Lung microvascular endothelial cell (primary cell): ENCODE measurements around the gene RAPGEF2. TPM values are rescaled to one million over a fixed set of nuclear protein-coding genes. Genes with fewer than 3 reads are reported as not detected.

Source experiments
- DNase-seq, 2 donors: peaks; one replicate each; pipeline versions ENCODE4 v3.0.0 to v3.0.0-alpha.2; 2010; ENCODE audit warnings: low read depth in 2 of 2
- total RNA-seq: library from RNA; depleted of rRNA; stranded (reverse); fragments of >200 nt; gene quantifications from 2 replicates; pipeline ENCODE4 v1.2.1, GENCODE V29; 2014

RAPGEF2 gene
- total RNA-seq, 1 donor from 2014 or later: 80.6 TPM

DNA sequence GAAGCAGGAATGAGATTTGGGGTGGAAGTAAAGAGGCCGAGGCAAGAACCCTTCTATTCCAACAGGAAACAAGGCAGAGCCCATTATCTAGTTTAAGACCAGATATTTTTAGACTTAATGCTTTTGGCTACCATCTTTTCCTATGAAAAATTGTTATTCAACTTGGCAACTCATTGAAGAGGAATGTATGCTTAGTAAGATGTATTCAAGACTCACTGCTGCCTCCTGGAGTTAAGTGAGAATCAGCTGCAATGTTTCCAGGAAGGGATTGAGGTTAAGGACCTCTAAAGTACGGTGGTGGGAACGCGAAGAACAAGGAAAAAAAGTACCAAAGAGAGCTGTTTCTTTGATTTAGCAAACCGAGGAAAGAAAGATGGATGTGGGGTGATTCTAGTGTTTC, 89.1 kb downstream of the RAPGEF2 start:
- peak in 1 of 2 donors; percentile 47 for DNase-seq

DNA sequence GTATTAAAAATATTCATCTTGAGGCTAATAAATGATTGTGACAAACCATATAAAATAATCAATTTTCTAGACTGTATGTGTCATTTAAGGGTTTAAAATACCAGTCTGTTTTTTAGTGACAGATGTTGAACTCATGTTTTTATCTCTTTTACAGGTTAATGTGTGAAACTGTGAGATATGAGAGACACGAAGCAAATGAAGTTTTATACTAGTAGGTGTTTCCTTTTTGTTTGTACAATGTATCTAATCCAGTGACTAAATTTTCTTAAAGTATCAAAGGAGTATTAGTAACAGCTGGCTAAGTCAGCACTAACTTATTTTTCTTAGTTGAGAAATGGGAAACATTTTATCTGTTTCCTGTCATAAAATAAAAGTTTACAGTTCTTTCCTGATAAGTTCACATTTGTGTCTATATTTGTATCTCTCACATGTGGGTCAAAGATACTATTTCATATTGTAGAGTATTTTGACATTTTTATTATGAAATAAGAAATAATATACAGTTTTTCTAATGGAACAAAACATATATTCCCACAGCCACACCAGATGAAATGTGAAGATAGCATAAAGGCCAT, 90.3 kb downstream of the RAPGEF2 start:
- peak; percentile 12 to 59 for DNase-seq

DNA sequence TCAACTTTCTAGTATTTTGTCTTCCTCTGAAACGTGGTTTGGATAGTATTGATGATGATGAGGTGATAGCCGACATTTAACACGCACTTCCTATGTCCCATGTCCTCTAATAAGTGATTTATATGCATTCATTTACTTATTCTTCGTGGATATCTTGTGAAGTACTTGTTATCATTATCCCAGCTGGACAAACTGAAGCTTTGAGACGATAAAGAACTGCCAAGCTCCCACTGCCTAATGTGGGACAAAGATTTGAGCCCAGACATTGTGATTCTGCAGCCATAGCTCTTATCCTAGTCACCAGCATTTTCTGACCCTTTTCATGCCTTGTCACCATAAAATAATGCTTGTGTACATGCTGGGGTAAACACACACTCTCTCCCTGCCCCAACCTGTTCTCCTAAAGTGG, 92.5 kb downstream of the RAPGEF2 start:
- DNase-seq: no peak

DNA sequence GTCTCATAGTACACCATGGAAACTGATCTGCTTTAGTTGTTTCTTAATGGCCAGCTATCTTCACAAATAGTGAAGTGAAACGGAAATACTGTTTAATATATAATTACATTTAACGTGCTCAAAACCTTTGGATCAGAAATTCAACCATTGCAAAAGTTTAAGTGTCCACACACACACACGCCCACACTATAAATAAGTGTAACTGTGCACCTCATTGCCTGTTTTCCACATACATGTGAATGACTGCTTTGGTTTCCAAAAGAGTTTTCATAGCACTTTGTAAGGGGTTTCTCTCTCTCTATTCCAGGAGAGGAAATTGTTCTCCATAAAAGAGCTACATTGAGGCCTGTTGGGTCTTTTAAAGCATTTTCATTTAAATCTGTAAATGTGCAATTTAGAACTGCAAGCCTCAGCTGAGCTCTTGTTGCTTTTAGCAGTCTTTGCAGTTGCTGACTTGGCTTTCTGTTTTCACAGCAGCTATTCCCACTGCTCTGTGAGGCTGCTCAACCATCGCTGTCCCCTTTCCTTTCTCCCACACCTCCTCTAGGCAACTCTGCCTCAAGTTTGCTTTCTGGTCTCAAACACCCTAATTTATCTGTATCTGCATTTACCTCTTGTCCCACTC, 94.5 kb downstream of the RAPGEF2 start:
- no peak for DNase-seq

DNA sequence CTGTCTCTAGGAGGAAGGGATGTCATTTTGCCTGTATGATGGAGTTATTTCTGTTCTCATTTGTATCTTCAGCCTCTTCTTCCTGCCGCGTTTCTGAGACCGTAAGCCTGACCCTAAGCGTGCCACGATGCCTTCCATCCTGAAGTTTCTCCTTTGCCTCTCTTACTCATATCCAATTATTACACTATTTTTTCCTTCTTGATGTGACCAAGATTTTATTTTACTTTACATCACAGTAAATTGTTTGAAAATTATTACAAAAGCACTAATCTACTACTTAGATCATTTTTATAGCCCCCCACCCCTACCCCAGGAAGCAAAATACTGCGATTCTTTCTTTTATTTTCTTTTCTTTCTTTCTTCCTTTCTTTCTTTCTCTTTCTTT, 95.0 kb downstream of the RAPGEF2 start:
- no peak for DNase-seq

DNA sequence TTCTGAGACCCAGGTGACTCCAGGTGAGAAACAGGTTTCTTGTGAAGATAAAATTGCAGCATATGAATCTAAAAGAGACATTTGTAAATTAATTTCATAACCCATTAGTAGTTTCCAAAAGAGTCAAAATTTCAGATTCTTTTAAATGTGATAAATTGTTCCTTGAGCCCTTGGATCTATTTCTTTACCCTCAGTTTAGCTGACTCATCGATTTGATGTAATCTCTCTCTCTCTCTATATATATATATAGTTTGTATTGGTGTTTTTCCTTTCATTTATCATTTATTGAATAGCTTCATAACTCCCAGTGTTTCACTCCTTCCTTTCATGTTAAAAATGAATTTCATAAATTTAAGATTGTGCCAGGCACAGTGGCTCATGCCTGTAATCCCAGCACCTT, 96.9 kb downstream of the RAPGEF2 start:
- no peak for DNase-seq

DNA sequence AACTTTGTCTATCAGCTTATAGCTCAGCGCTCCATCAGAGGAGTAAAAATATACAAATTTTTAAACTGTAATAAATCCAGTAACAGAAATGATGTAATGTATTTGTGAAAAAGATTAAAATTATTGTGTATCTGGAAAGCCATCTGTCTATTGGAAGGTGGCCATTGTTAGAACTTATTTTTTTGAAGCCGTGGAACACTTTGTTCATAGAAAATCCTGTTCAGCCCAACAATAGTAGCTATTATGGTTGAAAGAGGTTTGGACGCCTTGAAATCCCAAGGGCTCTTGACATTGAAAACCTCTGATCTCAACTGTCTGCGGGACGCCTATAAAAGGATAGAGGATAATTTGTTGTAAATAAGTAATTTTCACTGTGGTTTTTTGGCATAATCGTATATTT, 98.3 kb downstream of the RAPGEF2 start:
- peak in 1 of 2 donors; percentile 35 for DNase-seq

DNA sequence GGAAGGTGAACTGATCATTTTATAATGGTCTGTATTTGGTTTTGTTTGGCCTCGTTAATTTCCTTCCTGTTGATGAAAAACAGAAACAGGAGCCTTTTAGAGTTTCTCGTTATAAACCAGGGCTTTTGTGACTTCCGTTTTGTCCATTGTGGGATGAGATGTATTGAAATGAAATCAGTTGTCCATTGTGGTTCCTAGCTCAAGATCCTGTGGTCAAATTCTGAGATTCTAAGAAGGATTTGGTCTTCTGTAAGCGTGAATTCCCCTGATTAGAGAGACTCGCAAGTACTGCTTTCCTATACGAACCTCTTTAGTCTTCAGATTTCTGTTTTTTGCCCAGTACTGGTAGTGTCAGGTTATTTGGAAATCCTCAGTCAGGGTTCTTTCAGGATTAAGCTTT, 101.7 kb downstream of the RAPGEF2 start:
- DNase-seq: no peak

DNA sequence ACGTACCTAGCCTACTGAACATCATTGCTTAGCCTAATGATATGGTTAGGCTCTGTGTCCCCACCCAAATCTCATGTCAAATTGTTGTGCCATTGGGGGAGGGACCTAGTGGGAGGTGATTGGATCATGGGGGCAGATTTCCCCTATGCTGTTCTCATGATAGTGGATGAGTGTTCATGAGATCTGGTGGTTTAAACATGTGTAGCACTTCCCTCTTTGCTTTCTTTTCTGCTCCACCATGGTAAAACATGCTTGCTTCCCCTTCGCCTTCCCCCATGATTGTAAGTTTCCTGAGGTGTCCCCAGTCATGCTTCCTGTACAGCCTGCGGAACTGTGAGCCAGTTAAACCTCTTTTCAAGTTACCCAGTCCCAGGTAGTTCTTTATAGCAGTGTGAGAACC, 102.6 kb downstream of the RAPGEF2 start:
- no peak for DNase-seq

DNA sequence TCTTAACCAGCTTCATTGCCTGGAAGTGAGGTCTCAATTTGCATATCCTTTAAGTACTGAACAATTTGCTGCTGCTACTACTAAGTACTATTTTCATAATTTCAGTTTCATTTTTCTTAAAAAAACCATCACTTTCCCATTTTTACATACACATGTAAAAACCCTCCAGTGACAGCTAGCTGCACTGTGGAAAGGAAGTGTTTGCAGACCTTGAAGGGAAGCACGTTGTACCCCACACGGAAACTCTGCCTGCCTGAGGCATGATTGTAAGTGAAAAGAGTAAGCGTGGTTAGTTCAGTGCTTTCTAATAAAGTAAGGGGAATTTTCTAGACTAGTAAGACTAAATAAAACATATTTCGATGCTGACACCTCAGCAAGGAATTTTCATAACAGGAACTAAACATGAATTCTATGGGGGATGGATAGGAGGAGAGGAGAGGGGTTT, 103.6 kb downstream of the RAPGEF2 start:
- DNase-seq: peak; percentile 45 to 85

DNA sequence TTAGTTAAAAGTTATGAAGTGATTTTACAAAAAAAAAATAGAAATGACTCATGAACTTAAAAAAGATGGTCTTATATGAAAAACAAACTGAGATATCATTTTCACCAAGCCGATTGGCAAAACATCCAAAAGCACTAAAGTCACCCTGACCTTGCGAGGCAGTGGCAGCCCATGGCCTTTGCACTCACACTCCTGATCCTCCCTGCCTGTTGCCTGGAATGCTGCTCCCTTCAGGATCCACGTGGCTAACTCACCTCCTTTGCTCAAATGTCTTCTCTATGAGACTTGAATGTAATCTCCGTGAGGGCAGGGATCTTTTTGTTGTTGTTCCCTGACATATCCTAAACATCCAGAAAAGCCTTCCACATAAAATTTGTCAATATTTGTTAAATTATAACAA, 106.4 kb downstream of the RAPGEF2 start:
- DNase-seq: no peak

DNA sequence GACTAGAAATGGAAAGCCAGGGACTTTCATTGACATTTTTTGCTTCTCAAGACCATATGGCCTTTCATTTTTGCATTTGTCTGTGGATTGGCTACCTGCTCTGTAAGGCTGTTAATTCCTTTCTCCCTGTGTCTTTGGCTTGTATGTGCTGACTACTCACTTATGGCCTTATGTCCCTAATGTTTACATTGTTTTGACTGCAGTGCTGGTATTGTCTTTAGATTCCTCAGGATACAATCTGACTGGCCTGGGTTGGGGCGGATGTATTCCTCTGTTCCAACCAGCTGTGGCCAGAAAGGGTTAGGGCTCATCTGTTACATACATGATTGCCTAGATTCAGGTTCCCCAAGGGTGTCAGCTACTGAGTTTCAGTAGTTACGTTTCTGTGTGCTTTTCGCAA, 108.1 kb downstream of the RAPGEF2 start:
- DNase-seq: no peak

DNA sequence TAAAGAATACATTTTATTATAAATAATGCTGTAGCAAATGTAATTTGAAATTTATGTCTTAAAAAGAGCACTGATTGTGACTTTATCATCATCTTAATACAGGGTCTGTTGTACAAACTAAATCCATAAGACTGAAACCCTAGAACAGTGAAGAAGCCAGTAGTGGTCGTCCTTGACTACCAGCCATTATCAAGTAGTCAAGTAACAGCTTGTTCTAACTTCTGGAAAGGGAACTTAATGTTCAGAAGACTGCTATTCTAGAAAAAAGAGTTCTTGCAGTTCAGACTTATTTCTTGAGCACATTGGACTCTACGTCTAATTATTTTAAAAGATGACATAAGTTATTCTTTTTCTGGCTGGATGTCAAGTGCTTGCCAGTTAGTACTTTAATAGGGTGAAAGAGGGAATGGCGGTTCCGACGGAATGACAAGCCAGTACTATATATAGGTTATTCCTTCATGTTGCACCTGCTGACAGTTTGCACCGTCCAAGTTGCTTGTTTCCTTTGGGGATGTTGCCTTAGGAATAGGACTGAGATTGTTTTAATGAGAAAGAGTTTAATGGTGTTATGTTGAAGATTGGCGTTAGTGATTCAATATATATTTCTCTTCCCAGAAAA, 109.9 kb downstream of the RAPGEF2 start:
- DNase-seq: no peak

DNA sequence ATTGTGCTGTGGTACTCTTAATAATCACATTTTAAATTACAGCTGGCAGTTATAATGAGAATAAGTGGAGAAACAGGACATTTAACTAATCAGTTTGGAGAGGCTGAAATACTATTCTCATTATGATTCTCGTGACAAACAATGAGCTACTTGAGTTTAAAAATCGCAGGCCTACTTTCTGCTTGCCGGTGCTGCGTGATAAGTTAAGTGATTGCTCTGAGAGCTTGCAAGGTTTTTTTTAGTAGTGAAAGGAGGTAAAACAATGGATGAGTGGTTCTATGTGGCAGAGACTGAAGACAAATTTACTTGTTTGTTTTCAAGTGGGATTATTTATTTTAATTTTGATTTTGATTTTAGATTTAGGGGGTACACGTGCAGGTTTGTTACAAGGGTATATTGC, 114.0 kb downstream of the RAPGEF2 start:
- no peak for DNase-seq

DNA sequence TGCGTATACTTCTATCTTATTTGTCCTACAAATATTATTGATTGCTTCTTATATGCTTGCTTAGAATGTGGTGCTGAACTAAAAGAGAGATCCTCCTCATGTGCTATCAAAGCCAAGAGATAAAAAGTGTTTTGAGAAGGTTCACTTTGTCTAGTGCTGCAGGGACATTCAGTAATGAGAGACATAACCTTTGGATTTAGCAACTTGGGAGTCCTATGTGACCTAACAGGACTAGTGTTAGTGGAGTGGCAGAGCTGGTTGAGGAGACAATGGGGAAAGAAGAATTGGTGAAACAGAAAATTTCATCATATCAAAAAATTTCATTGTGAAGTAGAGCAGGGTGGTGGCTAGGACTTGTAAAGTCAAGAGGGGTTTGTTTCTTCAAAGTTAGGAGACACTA, 117.0 kb downstream of the RAPGEF2 start:
- DNase-seq: no peak

DNA sequence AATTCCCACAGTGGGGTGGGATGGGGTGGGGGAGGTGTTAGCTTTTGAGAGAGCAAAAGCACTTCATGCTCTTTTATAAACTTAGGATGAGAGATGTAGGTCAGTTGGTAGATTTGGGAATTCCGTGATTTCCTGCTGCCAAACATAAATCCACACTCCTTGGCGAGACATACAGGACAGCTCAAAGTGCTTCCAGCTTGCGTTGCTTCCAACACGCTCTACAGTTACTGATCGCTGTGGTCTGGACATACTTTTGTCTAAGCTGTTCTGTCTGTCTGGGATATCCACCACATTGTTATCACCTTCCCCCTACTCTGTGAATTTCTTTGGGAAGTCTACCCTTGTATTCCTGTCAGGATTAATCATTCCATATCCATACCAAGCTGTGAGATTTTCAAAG, 117.5 kb downstream of the RAPGEF2 start:
- no peak for DNase-seq

DNA sequence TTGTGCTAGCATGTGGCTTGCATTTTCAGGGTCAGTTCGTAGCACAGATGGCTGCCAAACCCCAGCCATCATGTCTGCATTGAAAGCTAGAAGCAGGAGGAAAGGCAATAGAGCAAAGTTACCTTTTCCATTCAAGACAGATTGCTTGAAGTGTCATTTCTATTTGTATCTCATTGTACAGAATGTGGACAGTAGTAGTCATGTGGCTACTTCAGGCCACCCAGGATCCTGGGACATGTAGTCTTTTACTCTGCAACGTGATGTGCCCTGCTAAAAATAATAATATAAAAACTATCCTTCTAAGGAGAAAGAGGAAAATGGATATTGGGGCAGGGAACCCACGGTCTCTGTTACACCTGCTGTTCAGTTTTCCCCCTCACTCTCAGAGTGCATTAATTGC, 118.4 kb downstream of the RAPGEF2 start:
- no peak for DNase-seq

DNA sequence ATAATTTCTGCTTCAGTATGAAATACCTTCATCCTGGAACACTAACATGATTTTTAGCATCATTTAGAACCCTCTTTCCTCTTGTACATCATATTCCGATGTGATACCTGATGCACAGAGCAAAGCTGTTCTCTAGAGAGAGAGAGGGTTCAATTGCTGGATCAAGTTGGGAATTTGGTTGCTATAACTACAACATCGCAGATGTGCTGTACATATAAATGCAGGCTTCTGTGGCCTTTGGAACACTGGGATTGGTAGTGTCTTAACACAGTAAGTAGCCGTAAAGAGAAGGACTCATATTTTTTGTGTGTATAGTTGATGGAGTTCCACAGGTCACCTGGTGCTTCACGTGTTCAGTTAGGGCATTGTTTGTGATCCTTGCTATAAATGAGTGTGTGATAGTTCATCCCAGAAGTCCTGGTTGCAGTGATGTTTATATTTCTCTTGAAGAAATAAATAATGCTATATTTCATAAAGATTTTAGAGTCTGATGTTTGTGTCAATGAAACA, 119.2 kb downstream of the RAPGEF2 start:
- no peak for DNase-seq

DNA sequence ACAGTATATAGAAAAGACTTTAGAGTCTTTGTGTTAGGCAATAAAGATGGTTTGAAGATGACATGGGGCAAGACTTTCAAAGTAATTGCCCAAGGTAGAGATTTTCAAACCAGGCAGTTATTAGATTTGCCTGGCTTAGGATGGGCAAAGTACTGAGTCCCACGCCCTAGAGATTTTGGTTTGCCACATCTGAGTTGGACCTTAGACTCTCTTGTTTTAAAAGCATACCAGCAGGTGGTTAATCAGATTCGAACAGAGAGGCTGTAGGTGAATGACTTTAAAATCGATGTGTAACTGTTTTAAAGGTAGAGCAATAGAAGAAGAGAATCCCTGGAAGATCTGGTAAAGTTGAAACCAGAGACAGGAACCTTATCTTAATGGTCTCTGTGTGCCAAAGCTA, 121.5 kb downstream of the RAPGEF2 start:
- no peak for DNase-seq

DNA sequence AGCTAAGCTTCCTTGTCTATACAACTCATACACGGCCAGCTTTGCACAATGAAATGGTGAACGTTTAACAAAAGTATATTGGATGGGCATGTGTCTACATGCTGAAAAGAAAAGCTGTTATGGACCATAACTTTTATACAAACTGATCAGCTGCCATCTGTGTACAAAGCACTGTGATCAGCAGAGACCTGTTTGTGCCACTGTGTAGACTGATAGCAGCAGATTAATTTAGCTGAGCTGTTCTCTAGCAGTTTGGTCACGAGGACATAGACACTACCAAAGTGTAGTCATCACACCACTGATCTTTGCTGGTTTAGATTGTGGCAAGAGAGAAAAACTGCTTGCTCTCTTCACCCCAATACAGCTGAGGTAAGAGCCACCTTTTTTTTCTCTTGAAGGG, 124.5 kb downstream of the RAPGEF2 start:
- peak; percentile 38 to 45 for DNase-seq

DNA sequence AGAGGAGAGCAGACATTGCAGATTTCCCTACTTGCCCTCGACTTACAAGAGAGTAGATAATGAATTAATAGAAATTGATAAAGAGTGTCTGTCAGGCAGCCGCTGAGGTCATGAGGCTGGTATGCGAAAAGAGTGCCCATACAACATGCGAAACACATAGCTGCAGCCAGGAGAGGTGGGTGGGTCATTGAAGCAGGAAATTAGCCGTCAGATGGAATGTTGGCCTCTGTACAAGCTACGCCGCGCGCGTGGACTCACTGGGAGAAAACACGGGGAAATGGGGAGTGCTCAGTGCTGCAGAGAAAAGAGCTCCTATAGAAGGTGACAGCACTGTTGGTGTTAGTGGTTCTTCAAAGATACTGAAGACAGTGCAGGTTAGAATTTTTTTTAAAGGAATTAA, 125.1 kb downstream of the RAPGEF2 start:
- DNase-seq: peak; percentile 93 to 97

DNA sequence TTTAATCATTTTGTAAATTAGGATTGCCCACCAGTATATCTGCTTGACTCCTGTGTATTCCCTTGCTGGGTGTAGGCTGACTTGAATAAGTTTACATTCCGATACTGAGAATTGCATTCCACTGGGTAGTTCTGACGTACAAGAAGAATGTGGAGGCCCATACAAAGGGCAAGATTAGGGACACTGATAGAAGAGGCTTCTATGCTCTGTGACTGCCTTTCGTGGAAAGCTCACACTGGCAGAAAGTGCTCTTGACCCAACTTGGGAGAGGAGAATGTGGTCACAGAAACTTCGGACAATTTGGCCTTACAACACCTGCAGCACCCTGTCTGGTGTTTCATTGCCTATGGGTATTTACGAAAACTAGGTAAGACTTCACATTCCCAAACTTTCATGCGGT, 126.3 kb downstream of the RAPGEF2 start:
- DNase-seq: peak; percentile 56 to 81

DNA sequence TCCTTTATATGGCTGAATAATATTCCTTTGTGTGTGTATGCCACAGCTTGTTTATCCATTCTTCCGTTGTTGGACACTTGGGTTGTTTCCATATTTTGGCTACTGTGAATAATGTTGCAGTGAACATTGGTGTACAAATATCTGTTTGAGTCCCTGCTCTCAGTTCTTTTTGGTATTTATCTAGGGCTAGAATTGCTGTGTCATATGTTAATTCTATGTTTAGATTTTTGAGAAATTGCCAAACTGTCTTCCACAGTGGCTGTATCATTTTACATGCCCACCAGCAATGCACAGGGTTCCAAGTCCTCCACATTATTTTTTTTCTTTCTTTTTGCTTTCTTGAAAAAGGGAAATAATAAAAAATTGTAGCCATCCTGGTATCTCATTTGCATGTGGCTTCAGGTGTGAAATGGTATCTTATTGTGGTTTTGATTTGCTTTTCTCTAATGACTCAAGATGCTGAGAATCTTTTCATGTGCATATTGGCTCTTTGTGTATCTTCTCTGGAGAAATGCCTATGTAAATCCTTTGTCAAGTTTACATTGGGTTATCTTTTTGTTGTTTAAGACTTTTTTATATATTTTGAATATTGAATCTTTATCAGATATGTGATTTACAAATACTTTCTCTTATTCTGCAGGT, 129.7 kb downstream of the RAPGEF2 start:
- DNase-seq: no peak
